Neuron (in vitro differentiated cells): ENCODE data around the gene SRRM4.
"Not testable (repeated sequence)": the region's sequence is repeated elsewhere in the genome, so short reads cannot be mapped to it uniquely, and the experiment has no call there.

ENCODE experiments used
- H2AFZ ChIP-seq: one replicate; pipeline ENCODE4 v1.6.1; 2013; ENCODE audit warnings: low read depth, mild to moderate bottlenecking, inconsistent platforms, low read length, moderate library complexity
- H3K27me3 ChIP-seq: one replicate; pipeline ENCODE4 v1.6.1; 2013; ENCODE audit warnings: low read length; ENCODE audit not compliant: insufficient read depth
- H3K36me3 ChIP-seq: one replicate; pipeline ENCODE4 v1.6.1; 2013; ENCODE audit warnings: low read length; ENCODE audit not compliant: insufficient read depth
- H3K4me1 ChIP-seq: one replicate; pipeline ENCODE4 v1.6.1; 2013; ENCODE audit warnings: low read length; ENCODE audit not compliant: insufficient read depth
- H3K4me3 ChIP-seq: 2 replicates; pipeline ENCODE4 v1.5.1; 2013; ENCODE audit warnings: mild to moderate bottlenecking, low read length, moderate library complexity
- H3K9me3 ChIP-seq: one replicate; pipeline ENCODE4 v1.6.1; 2013; ENCODE audit warnings: low read length

Gene SRRM4

GRCh38 chr12:119089380-119090013, 108.2 kb downstream of the SRRM4 start:
- Histone ChIP-seq H3K4me3 (no peak overlapping the region), H3K27me3 (no peaks in the 10 kb centered on the region), H3K4me1 (no peaks in the 10 kb centered on the region), H3K9me3 (no peaks in the 10 kb centered on the region), H3K36me3 (no peaks in the 10 kb centered on the region), H2AFZ (no peak overlapping the region)

GRCh38 chr12:119090276-119090675, 108.9 kb downstream of the SRRM4 start:
- no peak overlapping the region for H3K4me3 ChIP-seq
- no peaks in the 10 kb centered on the region for H3K4me1 ChIP-seq
- no peaks in the 10 kb centered on the region for H3K27me3 ChIP-seq
- no peaks in the 10 kb centered on the region for H3K36me3 ChIP-seq
- no peak overlapping the region for H2AFZ ChIP-seq
- H3K9me3 ChIP-seq = no peaks in the 10 kb centered on the region

GRCh38 chr12:119090865-119091264, 109.5 kb downstream of the SRRM4 start:
- H2AFZ ChIP-seq = no peak overlapping the region
- H3K27me3 ChIP-seq = no peaks in the 10 kb centered on the region
- no peaks in the 10 kb centered on the region for H3K9me3 ChIP-seq
- no peaks in the 10 kb centered on the region for H3K4me1 ChIP-seq
- no peaks in the 10 kb centered on the region for H3K36me3 ChIP-seq
- H3K4me3 ChIP-seq = no peak overlapping the region

- Histone ChIP-seq H3K27me3 (no peaks in the 10 kb centered on the region), H3K4me3 (no peak overlapping the region), H3K4me1 (no peaks in the 10 kb centered on the region), H3K36me3 (no peaks in the 10 kb centered on the region), H2AFZ (no peak overlapping the region), H3K9me3 (no peaks in the 10 kb centered on the region)
These were observed 115.3 kb downstream of the SRRM4 start for GRCh38 chr12:119096429-119097202.

DNA sequence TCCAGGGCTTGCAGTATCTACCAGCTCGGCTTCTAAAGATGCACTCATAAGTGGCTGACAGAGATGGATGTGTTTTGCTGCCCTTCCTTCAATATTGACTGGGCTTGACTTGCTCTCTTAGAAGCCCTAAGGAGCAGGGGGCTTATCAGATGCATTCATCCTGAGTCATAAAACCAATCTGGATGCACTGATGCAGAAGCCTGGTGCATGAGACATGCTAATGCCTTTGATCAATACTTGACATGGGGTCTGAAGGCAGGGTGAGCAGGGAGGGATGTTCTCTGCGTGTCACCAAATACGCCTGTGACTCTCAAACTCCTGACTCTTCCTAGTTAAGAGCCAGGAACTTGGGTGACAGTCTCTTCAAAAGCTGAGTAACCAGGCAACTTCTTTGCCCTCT, 119.6 kb downstream of the SRRM4 start:
- Histone ChIP-seq H2AFZ (no peak overlapping the region), H3K4me1 (no peaks in the 10 kb centered on the region), H3K27me3 (no peaks in the 10 kb centered on the region), H3K9me3 (no peaks in the 10 kb centered on the region), H3K36me3 (no peaks in the 10 kb centered on the region), H3K4me3 (no peak overlapping the region)

- H2AFZ ChIP-seq = no peak overlapping the region
- H3K9me3 ChIP-seq = no peaks in the 10 kb centered on the region
- H3K4me1 ChIP-seq = no peaks in the 10 kb centered on the region
- H3K36me3 ChIP-seq = no peaks in the 10 kb centered on the region
- H3K4me3 ChIP-seq = no peak overlapping the region
- H3K27me3 ChIP-seq = no peaks in the 10 kb centered on the region
These were observed 120.9 kb downstream of the SRRM4 start for GRCh38 chr12:119102274-119102673.

DNA sequence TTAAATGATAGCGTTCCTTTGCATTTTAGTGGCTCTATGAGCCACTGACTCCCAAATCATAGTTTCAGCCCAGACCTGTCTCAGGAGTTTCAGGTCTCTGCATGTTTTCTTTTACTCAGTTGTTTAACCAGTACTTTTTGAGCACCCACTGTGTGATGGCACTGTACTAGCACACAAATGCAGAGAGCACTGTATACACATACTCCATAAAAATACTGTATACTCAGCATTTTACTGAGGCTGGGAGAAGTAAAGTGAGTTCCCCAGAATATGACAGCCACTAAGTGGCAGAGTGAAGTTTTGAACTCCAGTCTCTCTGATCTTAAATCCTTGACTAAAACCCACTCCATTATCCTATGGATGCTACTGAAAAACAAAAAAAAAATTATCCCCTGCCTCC, 121.4 kb downstream of the SRRM4 start:
- no peak overlapping the region for H2AFZ ChIP-seq

DNA sequence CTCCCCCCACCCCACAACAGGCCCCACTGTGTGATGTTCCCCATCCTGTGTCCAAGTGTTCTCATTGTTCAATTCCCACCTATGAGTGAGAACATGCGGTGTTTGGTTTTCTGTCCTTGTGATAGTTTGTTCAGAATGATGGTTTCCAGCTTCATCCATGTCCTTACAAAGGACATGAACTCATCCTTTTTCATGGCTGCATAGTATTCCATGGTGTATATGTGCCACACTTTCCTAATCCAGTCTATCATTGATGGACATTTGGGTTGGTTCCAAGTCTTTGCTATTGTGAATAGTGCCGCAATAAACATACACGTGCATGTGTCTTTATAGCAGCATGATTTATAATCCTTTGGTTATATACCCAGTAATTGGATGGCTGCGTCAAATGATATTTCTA, 123.6 kb downstream of the SRRM4 start:
- H3K9me3 ChIP-seq, H3K4me3 ChIP-seq, H3K4me1 ChIP-seq, H2AFZ ChIP-seq, H3K36me3 ChIP-seq, H3K27me3 ChIP-seq: not testable (repeated sequence)

More for the DNA sequence above, 121.4 kb downstream of the SRRM4 start:
- no peaks in the 10 kb centered on the region for H3K4me1 ChIP-seq
- H3K4me3 ChIP-seq = no peak overlapping the region
- H3K27me3 ChIP-seq = no peaks in the 10 kb centered on the region
- no peaks in the 10 kb centered on the region for H3K9me3 ChIP-seq
- H3K36me3 ChIP-seq = no peaks in the 10 kb centered on the region

DNA sequence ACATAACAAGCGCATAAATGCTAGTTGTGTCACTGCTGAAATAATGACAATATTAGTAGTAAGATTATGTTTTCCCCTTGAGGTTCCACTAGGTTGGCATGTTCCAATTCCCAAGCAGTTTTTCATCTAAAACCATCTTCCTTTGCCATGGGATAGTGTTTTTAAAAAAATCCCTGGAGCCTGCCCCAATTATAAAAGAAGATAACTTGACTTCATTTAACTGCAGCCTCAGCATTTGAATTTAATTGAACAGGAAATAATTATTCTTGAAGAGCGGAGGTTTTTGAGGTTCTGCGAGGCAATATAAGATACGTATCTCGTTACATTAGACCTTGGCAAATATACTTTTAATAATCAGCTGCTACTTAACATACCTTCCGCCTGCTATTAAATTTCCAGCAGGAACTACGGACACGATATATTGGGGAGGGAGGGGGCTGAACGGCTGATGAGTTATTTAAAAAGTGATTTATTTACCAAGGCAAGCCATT, 132.2 kb downstream of the SRRM4 start:
- H3K4me3 ChIP-seq = no peak overlapping the region
- no peaks in the 10 kb centered on the region for H3K9me3 ChIP-seq
- H3K4me1 ChIP-seq = no peaks in the 10 kb centered on the region
- H2AFZ ChIP-seq = no peak overlapping the region
- H3K27me3 ChIP-seq = no peaks in the 10 kb centered on the region
- no peaks in the 10 kb centered on the region for H3K36me3 ChIP-seq

DNA sequence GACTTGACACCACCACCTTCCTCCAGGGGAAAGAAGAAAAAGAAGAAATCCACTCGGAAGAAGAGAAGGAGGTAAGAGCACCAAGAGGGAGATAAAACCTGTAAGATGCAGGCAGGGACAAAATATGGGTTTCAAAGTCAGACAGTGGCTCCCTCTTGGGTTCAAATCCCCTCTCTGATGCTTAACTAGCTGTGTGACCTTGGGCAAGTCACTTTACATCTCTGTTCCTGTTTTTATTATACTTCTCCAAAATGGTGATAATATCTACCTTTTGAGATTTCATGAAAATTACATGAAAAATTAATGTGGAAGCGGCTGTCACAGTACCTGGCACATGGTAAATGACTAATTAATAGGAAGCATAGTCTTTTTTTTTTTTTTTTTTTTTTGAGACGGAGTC, 133.0 kb downstream of the SRRM4 start:
- Histone ChIP-seq H3K27me3 (no peaks in the 10 kb centered on the region), H3K4me1 (no peaks in the 10 kb centered on the region), H2AFZ (no peak overlapping the region), H3K9me3 (no peaks in the 10 kb centered on the region), H3K36me3 (no peaks in the 10 kb centered on the region), H3K4me3 (no peak overlapping the region)

GRCh38 chr12:119115296-119115905, 134.1 kb downstream of the SRRM4 start:
- H3K4me1 ChIP-seq = no peaks in the 10 kb centered on the region
- no peak overlapping the region for H3K4me3 ChIP-seq
- H3K9me3 ChIP-seq = no peaks in the 10 kb centered on the region
- no peaks in the 10 kb centered on the region for H3K36me3 ChIP-seq
- H3K27me3 ChIP-seq = no peaks in the 10 kb centered on the region
- no peak overlapping the region for H2AFZ ChIP-seq

DNA sequence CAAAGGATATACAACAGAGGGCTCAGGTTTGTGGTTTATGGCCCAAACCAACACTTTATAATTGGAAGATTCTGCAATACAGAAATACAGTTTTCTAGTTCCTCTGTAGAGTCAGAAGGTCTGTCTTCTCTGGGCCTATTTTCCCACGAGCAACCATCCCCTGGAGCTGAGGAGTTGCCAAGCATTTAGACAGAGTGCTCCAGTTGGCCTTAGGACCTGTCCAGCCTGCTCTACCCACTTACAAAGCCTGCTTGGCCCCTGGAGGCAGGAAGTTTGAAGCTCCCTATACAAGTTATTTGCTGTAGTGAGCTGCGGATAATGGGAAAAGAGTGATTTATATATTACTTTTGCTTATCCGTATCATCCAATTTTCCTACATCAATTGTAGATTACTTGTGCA, 136.6 kb downstream of the SRRM4 start:
- no peaks in the 10 kb centered on the region for H3K27me3 ChIP-seq
- no peak overlapping the region for H2AFZ ChIP-seq
- no peak overlapping the region for H3K4me3 ChIP-seq
- no peaks in the 10 kb centered on the region for H3K9me3 ChIP-seq
- no peaks in the 10 kb centered on the region for H3K4me1 ChIP-seq
- no peaks in the 10 kb centered on the region for H3K36me3 ChIP-seq

DNA sequence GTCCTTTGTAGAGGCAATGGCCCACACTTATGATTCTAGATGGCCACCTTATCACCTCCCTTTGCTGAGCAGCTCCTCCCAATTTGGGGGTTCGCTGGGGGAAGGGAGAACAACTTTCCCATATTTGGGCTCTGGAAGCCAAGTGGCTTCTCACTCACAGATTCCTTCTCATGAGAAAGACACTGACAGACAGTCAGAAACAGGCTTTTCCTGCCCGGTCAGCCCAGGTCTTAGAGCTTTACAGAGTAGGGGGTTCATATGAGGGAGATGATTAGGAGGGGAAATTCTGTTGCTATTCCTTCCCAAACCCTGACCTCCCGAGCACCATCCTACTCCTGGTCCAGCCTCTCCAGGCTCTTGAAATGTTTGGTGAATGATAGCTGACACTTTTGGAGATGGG, 137.3 kb downstream of the SRRM4 start:
- H2AFZ ChIP-seq = no peak overlapping the region
- no peaks in the 10 kb centered on the region for H3K36me3 ChIP-seq
- H3K9me3 ChIP-seq = no peaks in the 10 kb centered on the region
- no peaks in the 10 kb centered on the region for H3K4me1 ChIP-seq
- no peak overlapping the region for H3K4me3 ChIP-seq
- H3K27me3 ChIP-seq = no peaks in the 10 kb centered on the region
